ENCODE measurements around the gene PHRF1. TPM values are rescaled to one million over a fixed set of nuclear protein-coding genes. Genes with fewer than 3 reads are reported as not detected.

Gene PHRF1
- total and polyA plus RNA-seq, 9 of the 15 experiments (the other 6 are each of a cell fraction or from before 2014, with no cell fraction given): 0.07 to 37.2 (median 7.7) TPM

DNA sequence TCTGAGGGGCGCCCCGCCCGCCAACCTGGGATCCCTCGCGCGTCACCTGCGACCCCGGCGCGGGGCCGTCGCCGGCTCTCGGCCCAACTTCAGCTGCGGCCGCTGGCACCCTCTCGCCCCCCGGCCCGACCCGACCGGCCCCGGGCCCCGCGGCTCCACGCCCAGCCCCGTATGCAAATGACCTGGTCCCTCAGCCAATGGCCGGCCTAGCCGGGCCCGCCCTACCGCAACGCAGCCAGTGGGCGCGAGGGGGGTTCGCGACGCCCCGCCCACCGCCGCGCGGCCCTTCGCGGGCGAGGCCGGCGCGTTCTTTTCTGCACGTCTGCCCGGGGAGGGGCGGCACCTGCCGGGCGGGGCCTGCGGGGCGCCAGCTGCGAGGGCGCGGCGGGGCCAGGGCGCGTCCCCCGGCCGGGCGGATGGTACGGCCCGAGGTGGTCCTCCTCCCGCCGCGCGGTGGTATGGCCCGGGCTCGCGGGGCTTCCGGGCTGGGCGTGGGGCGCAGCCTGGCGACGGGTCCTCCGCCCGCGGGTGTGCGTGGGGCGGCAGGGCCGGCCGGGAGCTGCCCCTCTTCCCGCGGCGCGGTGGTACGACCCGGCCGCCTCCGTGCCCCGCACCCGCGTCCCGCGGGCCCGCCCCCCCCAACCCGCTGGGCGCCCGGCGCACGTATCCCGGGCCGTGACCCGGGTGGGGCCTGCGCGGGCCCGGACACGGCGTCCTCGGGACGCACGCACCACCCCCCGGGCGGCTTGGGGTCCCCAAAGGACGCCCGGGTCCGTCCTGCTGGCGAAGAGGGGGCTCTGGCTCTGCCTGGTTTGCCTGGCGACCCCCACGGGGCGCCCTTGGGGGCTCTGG lies 7.7 kb upstream of the PHRF1 start (continued):
- TF ChIP-seq, protein P1, sequence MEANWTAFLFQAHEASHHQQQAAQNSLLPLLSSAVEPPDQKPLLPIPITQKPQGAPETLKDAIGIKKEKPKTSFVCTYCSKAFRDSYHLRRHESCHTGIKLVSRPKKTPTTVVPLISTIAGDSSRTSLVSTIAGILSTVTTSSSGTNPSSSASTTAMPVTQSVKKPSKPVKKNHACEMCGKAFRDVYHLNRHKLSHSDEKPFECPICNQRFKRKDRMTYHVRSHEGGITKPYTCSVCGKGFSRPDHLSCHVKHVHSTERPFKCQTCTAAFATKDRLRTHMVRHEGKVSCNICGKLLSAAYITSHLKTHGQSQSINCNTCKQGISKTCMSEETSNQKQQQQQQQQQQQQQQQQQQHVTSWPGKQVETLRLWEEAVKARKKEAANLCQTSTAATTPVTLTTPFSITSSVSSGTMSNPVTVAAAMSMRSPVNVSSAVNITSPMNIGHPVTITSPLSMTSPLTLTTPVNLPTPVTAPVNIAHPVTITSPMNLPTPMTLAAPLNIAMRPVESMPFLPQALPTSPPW (CRISPR knock-in tag; IDR thresholded peaks at IDR 0.05): peak; percentile 95
- 0 out of 2 replicates have a peak, but pooled peaks have one; percentile 27 for TF ChIP-seq CHD2 (IDR thresholded peaks at IDR 0.05; ENCODE audit: low read depth, low read length)
- TF ChIP-seq ZFP36 (IDR thresholded peaks at IDR 0.05; ENCODE audit: low read depth, low read length, partially characterized antibody): no peak
- peak; percentile 75 for TF ChIP-seq FOS (IDR thresholded peaks at IDR 0.05; ENCODE audit: extremely low read depth, insufficient read length)
- TF ChIP-seq MCM2 (IDR thresholded peaks at IDR 0.05; ENCODE audit: low read depth): no peak
- TF ChIP-seq MYBL2 (IDR thresholded peaks at IDR 0.05; ENCODE audit: low read depth): no peak
- no peak for TF ChIP-seq MYBL2 (CRISPR knock-in tag; IDR thresholded peaks at IDR 0.05; ENCODE audit: borderline replicate concordance)
- no peak for TF ChIP-seq SMARCC2 (IDR thresholded peaks at IDR 0.05; ENCODE audit: low read depth)
- TF ChIP-seq, protein P2, sequence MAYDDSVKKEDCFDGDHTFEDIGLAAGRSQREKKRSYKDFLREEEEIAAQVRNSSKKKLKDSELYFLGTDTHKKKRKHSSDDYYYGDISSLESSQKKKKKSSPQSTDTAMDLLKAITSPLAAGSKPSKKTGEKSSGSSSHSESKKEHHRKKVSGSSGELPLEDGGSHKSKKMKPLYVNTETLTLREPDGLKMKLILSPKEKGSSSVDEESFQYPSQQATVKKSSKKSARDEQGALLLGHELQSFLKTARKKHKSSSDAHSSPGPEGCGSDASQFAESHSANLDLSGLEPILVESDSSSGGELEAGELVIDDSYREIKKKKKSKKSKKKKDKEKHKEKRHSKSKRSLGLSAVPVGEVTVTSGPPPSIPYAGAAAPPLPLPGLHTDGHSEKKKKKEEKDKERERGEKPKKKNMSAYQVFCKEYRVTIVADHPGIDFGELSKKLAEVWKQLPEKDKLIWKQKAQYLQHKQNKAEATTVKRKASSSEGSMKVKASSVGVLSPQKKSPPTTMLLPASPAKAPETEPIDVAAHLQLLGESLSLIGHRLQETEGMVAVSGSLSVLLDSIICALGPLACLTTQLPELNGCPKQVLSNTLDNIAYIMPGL (CRISPR knock-in tag; IDR thresholded peaks at IDR 0.05): no peak
- peak; percentile 23 to 99; a peak in 2 of 4 replicates for TF ChIP-seq NONO (IDR thresholded peaks at IDR 0.05; ENCODE audit: low read depth in 2 of 2, low read length in 1 of 2)
- peak in 1 of 2 experiments; percentile 83; a peak in 3 of 4 replicates for TF ChIP-seq SIN3A (IDR thresholded peaks at IDR 0.05; ENCODE audit: borderline replicate concordance in 2 of 2, control insufficient read depth in 1 of 2, low read depth in 2 of 2, low read length in 2 of 2)
- TF ChIP-seq, protein P3, sequence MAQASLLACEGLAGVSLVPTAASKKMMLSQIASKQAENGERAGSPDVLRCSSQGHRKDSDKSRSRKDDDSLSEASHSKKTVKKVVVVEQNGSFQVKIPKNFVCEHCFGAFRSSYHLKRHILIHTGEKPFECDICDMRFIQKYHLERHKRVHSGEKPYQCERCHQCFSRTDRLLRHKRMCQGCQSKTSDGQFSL (CRISPR knock-in tag; IDR thresholded peaks at IDR 0.05): peak; percentile 94
- TF ChIP-seq, protein P3 (tag; IDR thresholded peaks at IDR 0.05): no peak
- TF ChIP-seq, protein P4, sequence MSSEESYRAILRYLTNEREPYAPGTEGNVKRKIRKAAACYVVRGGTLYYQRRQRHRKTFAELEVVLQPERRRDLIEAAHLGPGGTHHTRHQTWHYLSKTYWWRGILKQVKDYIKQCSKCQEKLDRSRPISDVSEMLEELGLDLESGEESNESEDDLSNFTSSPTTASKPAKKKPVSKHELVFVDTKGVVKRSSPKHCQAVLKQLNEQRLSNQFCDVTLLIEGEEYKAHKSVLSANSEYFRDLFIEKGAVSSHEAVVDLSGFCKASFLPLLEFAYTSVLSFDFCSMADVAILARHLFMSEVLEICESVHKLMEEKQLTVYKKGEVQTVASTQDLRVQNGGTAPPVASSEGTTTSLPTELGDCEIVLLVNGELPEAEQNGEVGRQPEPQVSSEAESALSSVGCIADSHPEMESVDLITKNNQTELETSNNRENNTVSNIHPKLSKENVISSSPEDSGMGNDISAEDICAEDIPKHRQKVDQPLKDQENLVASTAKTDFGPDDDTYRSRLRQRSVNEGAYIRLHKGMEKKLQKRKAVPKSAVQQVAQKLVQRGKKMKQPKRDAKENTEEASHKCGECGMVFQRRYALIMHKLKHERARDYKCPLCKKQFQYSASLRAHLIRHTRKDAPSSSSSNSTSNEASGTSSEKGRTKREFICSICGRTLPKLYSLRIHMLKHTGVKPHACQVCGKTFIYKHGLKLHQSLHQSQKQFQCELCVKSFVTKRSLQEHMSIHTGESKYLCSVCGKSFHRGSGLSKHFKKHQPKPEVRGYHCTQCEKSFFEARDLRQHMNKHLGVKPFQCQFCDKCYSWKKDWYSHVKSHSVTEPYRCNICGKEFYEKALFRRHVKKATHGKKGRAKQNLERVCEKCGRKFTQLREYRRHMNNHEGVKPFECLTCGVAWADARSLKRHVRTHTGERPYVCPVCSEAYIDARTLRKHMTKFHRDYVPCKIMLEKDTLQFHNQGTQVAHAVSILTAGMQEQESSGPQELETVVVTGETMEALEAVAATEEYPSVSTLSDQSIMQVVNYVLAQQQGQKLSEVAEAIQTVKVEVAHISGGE (CRISPR knock-in tag; IDR thresholded peaks at IDR 0.05): peak in 1 of 3 experiments; percentile 32; a peak in 1 of 6 replicates
- TF ChIP-seq KLF6 (CRISPR knock-in tag; IDR thresholded peaks at IDR 0.05; ENCODE audit: borderline replicate concordance): no peak

Data from K562 (cell line).